ENCODE results near the gene PSMB4.
"Not testable (repeated sequence)": the region's sequence is repeated elsewhere in the genome, so short reads cannot be mapped to it uniquely, and the experiment has no call there.

Gene PSMB4

GRCh38 chr1:151390221-151391078, 8.9 kb upstream of the PSMB4 start:
- DNase-seq = not testable (repeated sequence)

- no peak for DNase-seq
Observed at GRCh38 chr1:151391079-151391563, 8.3 kb upstream of the PSMB4 start.

DNA sequence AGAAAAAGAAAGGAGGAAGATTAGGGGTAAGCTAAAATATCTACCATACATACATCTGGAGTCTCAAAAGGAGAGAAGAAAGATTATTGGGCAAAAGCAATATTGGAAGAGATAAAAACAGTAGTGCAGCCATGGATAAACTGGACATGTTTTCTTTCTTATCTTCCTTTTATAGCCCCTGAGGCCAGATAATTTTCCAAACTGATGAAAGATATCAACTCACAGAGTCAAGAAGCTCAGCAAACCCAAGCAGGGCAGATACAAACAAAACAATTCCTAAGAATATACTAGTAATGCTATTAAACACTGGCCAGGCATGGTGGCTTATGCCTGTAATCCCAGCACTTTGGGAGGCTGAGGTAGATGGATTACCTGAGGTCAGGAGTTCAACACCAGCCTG, 5.8 kb upstream of the PSMB4 start:
- DNase-seq = no peak

DNA sequence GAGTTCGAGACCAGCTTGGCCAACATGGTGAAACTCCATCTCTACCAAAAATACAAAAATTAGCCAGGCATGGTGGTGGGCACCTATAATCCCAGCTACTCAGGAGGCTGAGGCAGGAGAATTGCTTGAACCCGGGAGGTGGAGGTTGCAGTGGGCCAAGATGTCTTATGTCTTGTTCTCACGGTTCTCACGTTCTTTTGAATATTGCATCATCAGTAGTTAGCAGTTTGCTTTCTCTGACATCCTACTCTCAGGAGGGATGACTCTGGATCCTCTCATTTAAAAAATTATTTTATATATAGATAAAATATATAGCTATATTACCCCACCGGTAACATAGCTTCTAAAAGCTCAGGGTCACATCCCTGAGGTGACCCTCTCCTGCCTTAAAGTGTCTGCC, 3.1 kb upstream of the PSMB4 start:
- not testable (repeated sequence) for DNase-seq

DNA sequence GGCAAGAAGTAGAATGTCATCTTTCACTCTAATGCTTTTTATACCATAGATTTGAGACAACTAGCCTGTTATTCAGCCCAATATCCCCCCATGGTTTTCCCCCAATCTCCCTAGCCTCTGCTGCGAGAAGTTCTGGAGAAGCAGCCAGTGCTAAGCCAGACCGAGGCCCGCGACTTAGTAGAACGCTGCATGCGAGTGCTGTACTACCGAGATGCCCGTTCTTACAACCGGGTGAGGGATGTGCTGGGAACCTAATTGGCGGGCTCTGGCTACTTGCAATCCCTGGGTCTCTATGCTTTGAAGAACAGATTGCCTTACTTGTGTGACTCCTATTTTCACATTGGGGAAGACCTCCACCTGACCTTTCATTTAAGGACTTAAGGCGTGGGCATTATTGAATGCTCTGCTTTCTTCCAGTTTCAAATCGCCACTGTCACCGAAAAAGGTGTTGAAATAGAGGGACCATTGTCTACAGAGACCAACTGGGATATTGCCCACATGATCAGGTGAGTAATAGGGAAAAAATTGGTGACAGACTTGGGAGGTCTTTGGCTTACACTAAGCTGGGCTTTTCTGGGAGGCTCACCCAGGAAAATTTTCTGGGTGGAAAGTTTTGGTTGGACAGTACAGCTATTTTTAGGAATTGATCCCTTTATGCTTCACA, 1.9 kb downstream of the PSMB4 start:
- no peak for DNase-seq

DNA sequence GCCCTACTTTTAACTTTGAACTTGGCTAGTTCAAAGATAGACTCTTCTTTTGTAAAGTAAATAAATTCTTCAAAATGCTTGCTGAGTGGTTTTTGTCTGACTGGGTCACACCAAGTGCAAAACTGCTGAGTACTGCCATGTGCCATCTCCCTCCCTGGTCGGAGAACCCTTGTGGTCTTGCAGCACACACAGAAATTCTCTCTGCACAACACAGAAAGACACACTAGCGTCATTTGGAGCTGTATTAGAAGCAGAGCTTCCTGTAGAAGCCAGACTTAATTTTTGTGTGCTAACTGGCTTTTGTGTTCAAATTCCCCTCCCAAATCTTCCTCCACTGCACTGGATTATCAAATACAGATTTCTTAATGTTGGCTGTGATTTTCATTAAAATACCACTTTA, 2.5 kb downstream of the PSMB4 start:
- DNase-seq = no peak

GRCh38 chr1:151402764-151403163, 3.4 kb downstream of the PSMB4 start:
- DNase-seq = no peak

GRCh38 chr1:151403612-151404011, 4.2 kb downstream of the PSMB4 start:
- DNase-seq = no peak

DNA sequence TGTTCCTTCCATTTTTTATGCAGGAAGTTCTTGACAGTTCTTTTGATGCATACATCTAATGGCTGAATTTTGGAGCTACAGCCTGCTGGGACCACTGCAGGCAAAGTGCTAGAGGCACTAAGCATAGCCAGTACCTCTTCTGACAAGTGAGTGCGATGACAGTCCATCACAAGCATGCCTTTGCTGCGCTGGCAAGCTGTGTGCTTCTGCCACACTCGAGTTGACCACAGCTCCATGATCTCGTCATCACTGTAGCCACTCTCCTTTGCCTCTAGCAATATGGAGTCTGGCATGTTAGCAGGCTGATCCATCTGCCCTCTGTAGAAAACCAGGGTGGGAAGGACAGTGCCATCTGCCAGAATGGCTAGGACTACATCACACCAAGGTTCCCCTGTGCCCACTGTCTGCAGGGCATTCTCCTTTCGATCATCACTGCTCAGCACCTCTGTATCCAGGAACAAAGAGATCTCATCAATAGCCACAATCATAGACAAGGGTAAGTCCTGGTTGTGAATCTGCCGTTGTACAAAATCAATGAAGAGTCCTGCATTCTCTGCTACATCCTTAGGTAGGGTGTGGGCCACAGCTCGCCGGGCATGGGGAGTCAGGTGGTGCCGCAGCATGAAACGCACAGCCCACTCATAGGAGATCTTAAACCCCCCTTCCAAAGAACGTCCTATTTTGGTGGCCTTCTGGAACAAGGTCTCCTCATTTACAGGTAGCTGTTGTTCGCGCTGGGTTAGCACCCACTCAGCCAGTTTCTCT, 6.0 kb downstream of the PSMB4 start:
- DNase-seq = no peak

GRCh38 chr1:151406176-151406575, 6.8 kb downstream of the PSMB4 start:
- DNase-seq = no peak

- DNase-seq = no peak
Observed at GRCh38 chr1:151407304-151407703, 7.9 kb downstream of the PSMB4 start.

GRCh38 chr1:151408891-151409290, 9.5 kb downstream of the PSMB4 start:
- DNase-seq = no peak

DNA sequence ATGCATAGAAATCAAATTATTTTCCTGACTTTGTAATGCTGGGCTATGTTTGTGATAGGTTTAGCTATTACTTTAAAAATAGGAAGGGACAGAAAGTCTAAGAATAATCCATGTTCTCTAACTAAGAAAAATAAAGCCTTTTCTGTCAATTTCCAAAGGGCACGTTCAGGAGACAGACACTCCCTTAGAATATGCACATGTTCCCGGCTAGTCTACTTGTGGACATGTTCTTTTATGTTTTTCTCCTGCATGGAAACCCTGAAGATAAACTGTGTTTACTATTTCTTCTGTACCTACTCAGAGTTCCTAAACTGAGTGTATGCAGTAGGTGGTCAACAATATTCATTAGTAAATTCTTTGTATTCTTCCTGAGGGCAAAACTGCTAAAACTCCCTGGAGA, 12.5 kb downstream of the PSMB4 start:
- no peak for DNase-seq

- no peak for DNase-seq
Observed at GRCh38 chr1:151416231-151416630, 16.9 kb downstream of the PSMB4 start.

- DNase-seq = no peak
Observed at GRCh38 chr1:151418081-151418480, 18.7 kb downstream of the PSMB4 start.

DNA sequence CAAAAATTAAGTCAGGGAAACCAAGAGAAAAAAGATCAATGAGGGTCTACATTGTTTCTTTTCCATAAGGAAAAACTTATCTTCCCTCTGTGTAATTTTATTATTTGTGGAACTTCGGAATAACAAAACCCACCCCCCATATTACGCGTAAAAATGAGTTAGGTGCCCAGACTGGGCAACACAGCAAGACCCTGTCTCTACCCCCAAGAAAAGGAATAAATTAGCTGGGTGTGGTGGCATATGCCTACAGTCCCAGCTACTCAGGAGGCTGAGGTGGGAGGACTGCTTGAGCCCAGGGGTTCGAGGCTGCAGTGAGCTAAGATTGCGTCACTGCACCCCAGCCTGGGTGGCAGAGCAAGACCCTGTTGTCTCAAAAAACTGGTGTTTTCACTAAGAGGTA, 20.4 kb downstream of the PSMB4 start:
- no peak for DNase-seq

DNA sequence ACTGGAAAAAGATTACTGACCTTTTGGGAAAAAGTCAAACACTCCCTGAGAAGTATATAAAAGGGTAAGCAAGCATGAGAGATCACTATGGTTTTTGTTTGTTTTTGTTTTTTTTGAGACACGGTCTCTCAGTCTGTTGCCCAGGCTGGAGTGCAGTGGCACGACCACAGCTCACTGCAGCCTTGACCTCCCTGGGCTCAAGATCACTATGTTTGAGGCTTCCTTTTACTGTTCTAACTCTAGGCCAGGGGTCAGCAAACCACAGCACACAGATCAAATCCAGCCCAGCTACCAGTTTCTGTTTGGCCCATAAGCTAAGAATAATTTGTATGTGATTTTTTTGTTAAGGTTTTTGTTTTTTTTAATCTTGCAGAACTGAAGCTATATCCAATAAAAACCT, 25.7 kb downstream of the PSMB4 start:
- DNase-seq = no peak

- no peak for DNase-seq
Observed at GRCh38 chr1:151428068-151428467, 28.7 kb downstream of the PSMB4 start.

GRCh38 chr1:151433827-151434226, 34.5 kb downstream of the PSMB4 start:
- not testable (repeated sequence) for DNase-seq

GRCh38 chr1:151435174-151435573, 35.8 kb downstream of the PSMB4 start:
- DNase-seq = no peak

GRCh38 chr1:151436985-151437384, 37.6 kb downstream of the PSMB4 start:
- DNase-seq = no peak

- not testable (repeated sequence) for DNase-seq
Observed at GRCh38 chr1:151437396-151437795, 38.0 kb downstream of the PSMB4 start.

All from NCI-H1930 (cell line).